Loucy (cell line): ENCODE measurements around the gene PLA2G2C.

Experiments used
- EZH2phosphoT487 ChIP-seq: fragments of 200-600 bp; IDR thresholded peaks from 2 replicates; pipeline ENCODE4 v1.6.1; 2018; ENCODE audit warnings: antibody characterized with exemption, mild to moderate bottlenecking, moderate library complexity, borderline replicate concordance
- TF ChIP-seq, protein P1 (sequence below): fragments of 200-600 bp; sonication (generic); conservative IDR thresholded peaks from 2 replicates; pipeline ENCODE4 v1.5.1; 2014; ENCODE audit warnings: mild to moderate bottlenecking, antibody characterized with exemption, low read length

DNA sequence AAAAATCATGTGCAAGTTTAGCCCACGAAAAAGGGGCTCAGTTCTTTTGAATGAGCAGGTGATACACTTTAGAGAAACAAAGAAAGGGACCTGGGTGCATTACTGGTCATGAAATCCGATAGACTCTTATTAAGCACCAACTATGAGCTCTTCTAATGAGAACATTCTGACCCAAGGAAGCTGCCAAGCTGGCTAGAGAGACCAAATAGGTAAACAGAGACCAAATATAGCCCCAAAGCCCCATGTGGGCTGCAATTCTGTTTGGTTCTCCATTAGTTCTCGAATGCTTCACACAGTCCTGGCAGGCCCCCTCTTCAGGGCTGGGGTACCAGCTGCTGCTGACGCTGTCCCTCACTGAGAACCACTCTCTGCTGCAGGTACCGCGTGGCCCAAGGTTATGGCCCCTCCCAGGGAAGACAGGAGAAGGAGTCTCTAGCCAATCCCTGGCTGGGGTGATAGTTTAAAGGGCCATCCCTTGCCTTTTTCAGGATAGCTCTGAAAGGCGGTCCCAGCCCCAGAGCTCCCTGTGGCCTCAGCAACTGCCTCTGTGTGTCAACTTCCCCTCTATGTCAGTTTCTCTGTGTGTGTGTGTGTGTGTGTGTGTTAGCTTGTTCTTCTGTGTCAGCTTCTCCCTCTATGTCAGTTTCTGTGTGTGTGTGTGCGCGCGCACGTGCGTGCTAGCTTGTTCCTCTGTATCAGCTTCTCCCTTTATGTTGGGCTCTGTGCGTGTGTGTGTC is 7.5 kb downstream of the PLA2G2C start:
- TF ChIP-seq, protein P1, sequence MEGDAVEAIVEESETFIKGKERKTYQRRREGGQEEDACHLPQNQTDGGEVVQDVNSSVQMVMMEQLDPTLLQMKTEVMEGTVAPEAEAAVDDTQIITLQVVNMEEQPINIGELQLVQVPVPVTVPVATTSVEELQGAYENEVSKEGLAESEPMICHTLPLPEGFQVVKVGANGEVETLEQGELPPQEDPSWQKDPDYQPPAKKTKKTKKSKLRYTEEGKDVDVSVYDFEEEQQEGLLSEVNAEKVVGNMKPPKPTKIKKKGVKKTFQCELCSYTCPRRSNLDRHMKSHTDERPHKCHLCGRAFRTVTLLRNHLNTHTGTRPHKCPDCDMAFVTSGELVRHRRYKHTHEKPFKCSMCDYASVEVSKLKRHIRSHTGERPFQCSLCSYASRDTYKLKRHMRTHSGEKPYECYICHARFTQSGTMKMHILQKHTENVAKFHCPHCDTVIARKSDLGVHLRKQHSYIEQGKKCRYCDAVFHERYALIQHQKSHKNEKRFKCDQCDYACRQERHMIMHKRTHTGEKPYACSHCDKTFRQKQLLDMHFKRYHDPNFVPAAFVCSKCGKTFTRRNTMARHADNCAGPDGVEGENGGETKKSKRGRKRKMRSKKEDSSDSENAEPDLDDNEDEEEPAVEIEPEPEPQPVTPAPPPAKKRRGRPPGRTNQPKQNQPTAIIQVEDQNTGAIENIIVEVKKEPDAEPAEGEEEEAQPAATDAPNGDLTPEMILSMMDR = no peak
- no peak for TF ChIP-seq EZH2phosphoT487
